PC-9 (cell line): ENCODE measurements around the gene JARID2. TPM values are rescaled to one million over a fixed set of nuclear protein-coding genes. Genes with fewer than 3 reads are reported as not detected.

Experiments used
- BruUV-seq: library from RNA; stranded (reverse); fragments of 400-500 nt; replicated peaks from 2 replicates; lab custom pipeline; 2021; lab: Mats Ljungman, UMichigan
- CTCF ChIA-PET: fragments of 300-600 bp; sonication (Branson Sonifier 250); formaldehyde crosslinking; loops from one replicate; lab custom pipeline; 2022; ENCODE audit warnings: antibody characterized with exemption; lab: Charles Lee
- POLR2A ChIA-PET: fragments of 300-600 bp; sonication (Branson Sonifier 250); formaldehyde crosslinking; loops from one replicate; lab custom pipeline; 2022; ENCODE audit warnings: antibody characterized with exemption; ENCODE audit not compliant: unreplicated experiment; lab: Charles Lee
- DNase-seq, 2 experiments: peaks; one replicate each; pipeline versions ENCODE4 v3.0.0 to v3.0.0-alpha.2; 2015 to 2022; ENCODE audit warnings: mixed read lengths in 1 of 2
- H2AFZ ChIP-seq: fragments of 200-600 bp; sonication (generic); 2 replicates; pipeline ENCODE4 v1.8.1; 2017; ENCODE audit warnings: antibody characterized with exemption
- H3F3A ChIP-seq: fragments of 200-600 bp; sonication (generic); 2 replicates; pipeline ENCODE4 v1.8.1; 2017; ENCODE audit warnings: antibody characterized with exemption, mild to moderate bottlenecking, low read depth; ENCODE audit not compliant: insufficient read depth
- H3K27ac ChIP-seq: fragments of 200-600 bp; sonication (generic); 2 replicates; pipeline ENCODE4 v1.6.1; 2016; ENCODE audit warnings: mixed run types
- H3K27me3 ChIP-seq: fragments of 200-600 bp; sonication (generic); 2 replicates; pipeline ENCODE4 v1.6.1; 2016; ENCODE audit warnings: low read depth, mixed run types; ENCODE audit not compliant: insufficient read depth
- H3K36me3 ChIP-seq: fragments of 200-600 bp; sonication (generic); 2 replicates; pipeline ENCODE4 v1.6.1; 2016; ENCODE audit warnings: low read depth, mixed run types
- H3K4me1 ChIP-seq: fragments of 200-600 bp; sonication (generic); replicated peaks from 2 replicates; pipeline ENCODE4 v1.6.1; 2016; ENCODE audit warnings: mixed run types; ENCODE audit not compliant: insufficient read depth
- H3K4me2 ChIP-seq: fragments of 200-600 bp; sonication (generic); 2 replicates; pipeline ENCODE4 v1.6.1; 2017; ENCODE audit warnings: mixed run types
- H3K4me3 ChIP-seq: fragments of 200-600 bp; sonication (generic); 2 replicates; pipeline ENCODE4 v1.6.1; 2016; ENCODE audit warnings: mixed run types
- H3K79me2 ChIP-seq: fragments of 200-600 bp; sonication (generic); 2 replicates; pipeline ENCODE4 v1.6.1; 2017; ENCODE audit warnings: low read depth, mixed run types
- H3K9me2 ChIP-seq: fragments of 200-600 bp; sonication (generic); 2 replicates; pipeline ENCODE4 v1.8.1; 2017; ENCODE audit warnings: mild to moderate bottlenecking; ENCODE audit not compliant: insufficient read depth
- H3K9me3 ChIP-seq: fragments of 200-600 bp; sonication (generic); 2 replicates; pipeline ENCODE4 v1.8.1; 2016; ENCODE audit warnings: low read depth; ENCODE audit not compliant: insufficient read depth
- H4K20me1 ChIP-seq: fragments of 200-600 bp; sonication (generic); 2 replicates; pipeline ENCODE4 v1.8.1; 2017; ENCODE audit not compliant: insufficient read depth
- EZH2 ChIP-seq: fragments of 200-600 bp; sonication (generic); IDR thresholded peaks from 2 replicates; pipeline ENCODE4 v1.8.0; 2017; ENCODE audit warnings: antibody characterized with exemption, low read depth
- intact Hi-C: fragments of 100-400 bp; cut with micrococcal nuclease; formaldehyde crosslinking; loops from one replicate; pipeline ENCODE4 v1.10.0; 2022; ENCODE audit not compliant: unreplicated experiment
- total RNA-seq: library from RNA; stranded (reverse); gene quantifications from 2 replicates; pipeline ENCODE4 v1.2.3, GENCODE V29; 2021
- TF ChIP-seq, protein P1 (sequence below): fragments of 200-600 bp; sonication (generic); conservative IDR thresholded peaks from 2 replicates; pipeline ENCODE4 v1.6.1; 2017; ENCODE audit warnings: mixed run types, antibody characterized with exemption, mild to moderate bottlenecking, moderate library complexity

JARID2 gene
- total RNA-seq, 1 experiment from 2014 or later = 35.0 TPM

DNA sequence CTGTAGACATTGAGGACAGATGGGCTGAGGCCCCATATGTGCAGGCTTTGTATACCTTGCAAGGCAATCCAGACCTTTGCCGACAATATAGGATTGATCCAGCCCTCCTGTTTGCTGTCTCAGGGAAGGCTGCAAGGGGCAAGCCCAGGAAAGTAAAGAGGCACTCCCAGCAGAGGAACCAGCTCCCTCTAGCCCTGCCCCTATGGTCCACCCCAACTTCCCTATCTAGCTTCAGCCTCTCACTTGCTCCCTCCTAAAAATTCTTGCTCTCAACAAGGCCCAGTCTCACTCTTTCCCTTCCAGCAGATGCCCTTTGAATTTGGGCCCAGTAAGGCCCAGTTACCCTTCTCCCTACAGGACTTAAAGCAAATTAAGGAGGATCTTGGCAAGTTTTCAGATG lies 92.6 kb downstream of the JARID2 start:
- H3K4me3 ChIP-seq = no peak overlapping the region
- H3F3A ChIP-seq = no peaks in the 10 kb centered on the region
- H3K4me2 ChIP-seq = no peak overlapping the region
- BruUV-seq = no TSS peak
- TF ChIP-seq EZH2 = no peak
- TF ChIP-seq, protein P1, sequence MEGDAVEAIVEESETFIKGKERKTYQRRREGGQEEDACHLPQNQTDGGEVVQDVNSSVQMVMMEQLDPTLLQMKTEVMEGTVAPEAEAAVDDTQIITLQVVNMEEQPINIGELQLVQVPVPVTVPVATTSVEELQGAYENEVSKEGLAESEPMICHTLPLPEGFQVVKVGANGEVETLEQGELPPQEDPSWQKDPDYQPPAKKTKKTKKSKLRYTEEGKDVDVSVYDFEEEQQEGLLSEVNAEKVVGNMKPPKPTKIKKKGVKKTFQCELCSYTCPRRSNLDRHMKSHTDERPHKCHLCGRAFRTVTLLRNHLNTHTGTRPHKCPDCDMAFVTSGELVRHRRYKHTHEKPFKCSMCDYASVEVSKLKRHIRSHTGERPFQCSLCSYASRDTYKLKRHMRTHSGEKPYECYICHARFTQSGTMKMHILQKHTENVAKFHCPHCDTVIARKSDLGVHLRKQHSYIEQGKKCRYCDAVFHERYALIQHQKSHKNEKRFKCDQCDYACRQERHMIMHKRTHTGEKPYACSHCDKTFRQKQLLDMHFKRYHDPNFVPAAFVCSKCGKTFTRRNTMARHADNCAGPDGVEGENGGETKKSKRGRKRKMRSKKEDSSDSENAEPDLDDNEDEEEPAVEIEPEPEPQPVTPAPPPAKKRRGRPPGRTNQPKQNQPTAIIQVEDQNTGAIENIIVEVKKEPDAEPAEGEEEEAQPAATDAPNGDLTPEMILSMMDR = no peak
- 0 out of 2 replicates have a peak, but pooled peaks cover 7% of the 10 kb centered on the region for H3K4me1 ChIP-seq
- no peak for DNase-seq
- no peaks in the 10 kb centered on the region for H3K9me2 ChIP-seq
- intact Hi-C loops = no loop called here
- H4K20me1 ChIP-seq = peaks cover 27% of the 10 kb centered on the region
- POLR2A ChIA-PET = no interaction called here
- H3K27ac ChIP-seq = no peak overlapping the region
- H3K9me3 ChIP-seq = no peaks in the 10 kb centered on the region
- no peak overlapping the region for H2AFZ ChIP-seq
- 0 out of 2 replicates have a peak, but pooled peaks cover under 1% of the 10 kb centered on the region for H3K36me3 ChIP-seq
- no peaks in the 10 kb centered on the region for H3K27me3 ChIP-seq
- CTCF ChIA-PET = no interaction called here
- H3K79me2 ChIP-seq = peaks cover 80% of the 10 kb centered on the region

DNA sequence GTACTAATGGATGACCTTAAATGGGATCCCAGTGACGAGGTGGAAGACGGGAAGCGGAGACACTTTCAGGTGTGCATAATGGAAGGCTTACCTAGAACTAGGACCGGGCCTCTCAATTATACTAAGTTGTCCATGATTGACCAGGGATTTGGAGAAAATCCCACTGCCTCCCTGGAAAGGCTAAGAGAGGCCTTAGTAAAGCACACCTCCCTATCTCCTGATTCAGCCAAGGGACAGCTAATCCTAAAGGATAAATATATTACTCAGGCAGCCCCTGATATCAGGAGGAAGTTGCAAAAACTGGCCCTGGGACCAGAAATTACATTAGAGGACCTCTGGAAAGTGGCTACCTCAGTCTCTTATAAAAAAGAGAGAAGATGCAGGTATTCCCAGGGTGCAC lies 93.2 kb downstream of the JARID2 start:
- H4K20me1 ChIP-seq = peaks cover 27% of the 10 kb centered on the region
- H3K27me3 ChIP-seq = no peaks in the 10 kb centered on the region
- BruUV-seq = no TSS peak
- H3K9me3 ChIP-seq = no peaks in the 10 kb centered on the region
- 0 out of 2 replicates have a peak, but pooled peaks cover 7% of the 10 kb centered on the region for H3K4me1 ChIP-seq
- CTCF ChIA-PET = no interaction called here
- POLR2A ChIA-PET = no interaction called here
- no peak overlapping the region for H3K27ac ChIP-seq
- intact Hi-C loops = no loop called here
- TF ChIP-seq, protein P1 = no peak
- no peak for TF ChIP-seq EZH2
- H3K4me2 ChIP-seq = no peak overlapping the region
- H3K79me2 ChIP-seq = peaks cover 80% of the 10 kb centered on the region
- no peaks in the 10 kb centered on the region for H3K36me3 ChIP-seq
- no peaks in the 10 kb centered on the region for H3K9me2 ChIP-seq
- no peak for DNase-seq
- no peak overlapping the region for H3K4me3 ChIP-seq
- H3F3A ChIP-seq = no peaks in the 10 kb centered on the region
- H2AFZ ChIP-seq = no peak overlapping the region

DNA sequence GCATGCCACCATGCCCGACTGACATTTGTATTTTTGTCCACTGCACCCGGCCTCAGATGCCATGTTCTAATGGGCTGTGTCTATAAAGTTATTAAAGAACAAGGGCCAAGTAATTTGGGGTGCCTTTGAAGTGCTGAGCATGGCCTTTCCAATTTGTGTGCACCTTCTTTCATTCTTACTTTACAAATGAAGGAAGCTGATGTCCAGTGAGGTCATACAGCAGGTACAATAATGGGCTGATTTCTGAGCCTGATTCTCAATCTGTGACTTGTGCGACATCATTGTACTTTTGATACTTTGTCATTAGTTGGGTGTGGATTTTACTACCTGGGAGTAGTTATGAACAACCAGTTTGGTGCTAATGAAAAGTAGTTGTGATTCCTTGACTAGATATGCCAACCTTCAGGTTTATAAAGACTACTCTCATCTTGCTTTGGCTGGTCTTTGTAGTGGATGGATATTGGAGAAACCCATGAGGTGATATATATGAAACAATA lies 94.3 kb downstream of the JARID2 start:
- no peaks in the 10 kb centered on the region for H3K9me3 ChIP-seq
- no TSS peak for BruUV-seq
- H3K27ac ChIP-seq = no peak overlapping the region
- CTCF ChIA-PET = no interaction called here
- no peaks in the 10 kb centered on the region for H3K36me3 ChIP-seq
- H3K4me1 ChIP-seq = 0 out of 2 replicates have a peak, but pooled peaks cover 7% of the 10 kb centered on the region
- H3K4me3 ChIP-seq = no peak overlapping the region
- peaks cover 27% of the 10 kb centered on the region for H4K20me1 ChIP-seq
- TF ChIP-seq EZH2 = no peak
- TF ChIP-seq, protein P1 = no peak
- H2AFZ ChIP-seq = no peak overlapping the region
- peaks cover 82% of the 10 kb centered on the region for H3K79me2 ChIP-seq
- DNase-seq = no peak
- no peaks in the 10 kb centered on the region for H3K27me3 ChIP-seq
- POLR2A ChIA-PET = no interaction called here
- H3K4me2 ChIP-seq = no peak overlapping the region
- no peaks in the 10 kb centered on the region for H3K9me2 ChIP-seq
- no peaks in the 10 kb centered on the region for H3F3A ChIP-seq
- intact Hi-C loops = no loop called here
